Astrocyte of the hippocampus (primary cell): Measurements from ENCODE around the gene DYRK1A.
"Not testable (repeated sequence)": the region's sequence is repeated elsewhere in the genome, so short reads cannot be mapped to it uniquely, and the experiment has no call there.

Experiments
- DNase-seq: peaks from one replicate; pipeline ENCODE4 v3.0.0; 2011; ENCODE audit warnings: low read depth, low spot score

Gene DYRK1A

DNA sequence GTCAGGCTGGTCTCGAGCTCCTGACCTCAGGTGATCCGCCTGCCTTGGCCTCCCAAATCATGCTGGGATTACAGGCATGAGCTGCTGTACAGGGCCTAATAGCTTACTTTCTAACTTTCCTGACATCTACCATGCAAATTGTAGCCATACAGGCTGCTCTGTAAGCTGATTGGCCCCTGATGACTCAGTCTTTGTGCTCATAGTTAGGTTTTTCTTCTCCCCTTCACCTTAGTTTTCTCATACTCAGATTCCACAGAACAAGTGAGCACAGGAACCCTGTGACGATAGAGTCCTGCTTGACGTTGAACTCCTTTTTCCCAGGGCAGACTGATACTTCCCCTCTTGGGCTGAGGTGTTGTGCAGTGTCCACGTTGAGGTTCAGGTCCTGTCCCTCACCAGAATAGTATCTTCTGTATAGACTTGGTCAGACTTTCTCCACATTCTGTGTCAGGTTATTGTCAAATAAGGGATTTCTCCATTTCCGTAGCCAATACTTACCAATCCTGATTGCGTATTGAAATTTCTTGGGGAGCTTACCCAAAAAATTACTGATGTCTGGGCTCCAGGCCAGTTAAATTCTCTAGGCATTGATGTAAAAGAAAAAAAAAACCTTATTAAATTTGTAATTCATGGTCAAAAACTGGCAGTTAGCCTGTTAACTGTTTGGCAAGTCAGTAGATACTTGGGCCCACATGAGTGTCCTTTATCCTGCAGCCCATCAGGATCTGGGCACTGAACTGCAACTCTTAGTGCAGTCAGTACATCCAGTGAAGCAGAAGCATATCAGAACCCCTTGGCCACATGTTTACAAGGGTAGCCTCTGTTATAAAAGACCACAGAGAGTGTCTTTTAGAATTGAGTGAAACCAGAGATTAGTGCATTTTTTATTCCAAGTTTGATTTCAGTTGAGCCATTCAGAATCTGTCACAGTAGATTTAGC, 118.2 kb downstream of the DYRK1A start:
- peak; percentile 9 for DNase-seq

GRCh38 chr21:37489553-37489952, 123.0 kb downstream of the DYRK1A start:
- no peak for DNase-seq

- DNase-seq, result no peak
Measured at GRCh38 chr21:37490084-37490483, 123.5 kb downstream of the DYRK1A start.

- DNase-seq, result peak; percentile 23
Measured at GRCh38 chr21:37496972-37497371, 130.4 kb downstream of the DYRK1A start.

GRCh38 chr21:37498664-37499063, 132.1 kb downstream of the DYRK1A start:
- DNase-seq, result no peak

GRCh38 chr21:37502947-37503346, 136.4 kb downstream of the DYRK1A start:
- DNase-seq, result no peak

DNA sequence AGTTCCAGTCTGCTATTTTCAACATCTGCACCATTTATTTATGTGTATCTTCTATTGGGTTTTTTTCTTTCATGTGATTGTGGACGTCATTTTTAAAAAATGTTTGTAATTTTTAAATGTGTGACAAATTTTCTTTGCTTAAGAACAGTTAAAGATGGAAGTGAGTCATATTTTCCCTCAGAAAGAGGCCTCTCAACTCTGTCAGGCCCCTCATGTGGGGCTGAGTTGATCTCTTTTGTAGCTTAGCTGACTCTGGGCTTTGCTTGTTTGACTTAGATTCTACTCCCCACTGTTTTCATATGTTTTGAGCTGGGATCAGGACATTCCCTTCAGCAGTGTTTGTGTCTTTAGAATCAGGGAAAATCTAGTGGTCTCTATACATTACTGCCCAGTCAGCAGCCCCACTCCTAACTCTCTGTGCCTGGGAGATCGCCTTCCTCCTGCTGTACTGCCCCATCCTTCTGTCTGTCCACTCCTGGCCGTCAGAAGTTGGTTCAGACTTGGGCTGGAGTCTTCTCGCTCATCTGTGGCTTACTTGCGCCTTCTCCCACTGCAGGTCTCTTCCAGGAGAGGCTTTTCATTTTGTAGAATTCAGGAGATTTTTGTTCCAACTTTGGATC, 137.4 kb downstream of the DYRK1A start:
- DNase-seq, result no peak

GRCh38 chr21:37505963-37506362, 139.4 kb downstream of the DYRK1A start:
- DNase-seq, result no peak

DNA sequence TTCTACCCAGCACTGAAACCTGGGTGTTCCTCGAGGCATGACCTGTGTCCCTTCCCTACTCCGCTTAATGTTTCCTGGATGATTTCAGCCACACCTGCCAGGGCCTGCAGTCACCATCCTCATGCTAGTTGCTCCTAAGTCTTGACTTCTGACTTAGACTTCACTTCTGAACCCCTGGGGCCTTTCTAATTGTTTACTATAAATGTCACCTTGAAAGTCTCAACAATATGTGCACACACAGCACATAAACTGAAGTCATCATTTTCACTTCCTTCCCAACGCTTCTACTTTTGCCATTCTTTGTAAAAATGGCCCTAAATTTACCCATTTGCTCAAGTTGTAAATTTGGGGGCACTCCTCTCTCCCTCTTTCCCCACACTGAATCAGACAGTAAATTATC, 141.1 kb downstream of the DYRK1A start:
- no peak for DNase-seq

GRCh38 chr21:37508341-37508740, 141.8 kb downstream of the DYRK1A start:
- DNase-seq, result no peak

DNA sequence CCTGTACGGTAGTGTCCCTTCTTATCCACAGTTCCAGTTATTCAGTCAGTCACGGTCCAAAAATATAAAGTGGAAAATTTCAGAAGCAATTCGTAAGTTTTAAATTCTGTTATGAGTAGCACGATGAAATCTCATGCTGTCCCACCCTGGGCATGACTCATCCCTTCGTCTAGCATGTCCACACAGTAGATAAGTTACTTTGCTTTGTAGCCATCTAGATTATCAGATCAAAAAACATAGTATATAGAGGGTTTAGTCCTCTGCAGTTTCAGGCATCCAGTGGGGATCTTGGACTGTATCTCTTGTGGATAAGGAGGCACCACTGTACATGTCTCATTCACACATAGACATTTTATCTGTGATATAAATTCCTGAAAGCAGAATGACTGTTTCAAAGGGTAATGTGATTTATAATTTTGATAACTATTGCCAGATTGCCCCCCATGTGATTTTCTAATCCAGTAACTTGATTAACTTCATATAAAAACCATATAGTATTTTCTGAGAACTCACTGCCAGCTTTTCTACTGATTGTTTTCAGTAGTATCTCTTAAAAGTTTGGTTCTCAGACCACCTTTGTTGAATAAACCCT, 143.3 kb downstream of the DYRK1A start:
- DNase-seq, result no peak

- DNase-seq, result no peak
Measured at GRCh38 chr21:37511848-37512247, 145.3 kb downstream of the DYRK1A start.

DNA sequence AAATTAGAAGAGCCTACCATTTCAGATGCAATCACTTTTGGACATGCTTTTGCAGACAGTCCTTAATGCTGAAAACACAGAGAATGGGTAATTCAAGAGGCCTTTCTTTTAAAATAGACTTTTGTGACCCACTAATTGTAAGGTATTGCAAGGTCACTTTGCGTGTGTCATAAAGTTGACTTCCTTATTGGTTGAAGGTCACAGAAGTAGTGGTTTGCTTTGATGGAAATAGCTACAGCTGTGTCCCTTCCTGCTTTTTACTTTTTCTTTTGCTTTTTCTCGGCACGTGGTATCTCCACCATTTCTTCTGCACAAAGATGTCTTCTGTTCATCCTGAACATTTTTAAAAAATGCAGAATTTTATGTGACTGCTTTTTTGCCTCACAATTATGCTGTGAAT, 146.8 kb downstream of the DYRK1A start:
- DNase-seq, result no peak

- no peak for DNase-seq
Measured at GRCh38 chr21:37514038-37514667, 147.6 kb downstream of the DYRK1A start.

DNA sequence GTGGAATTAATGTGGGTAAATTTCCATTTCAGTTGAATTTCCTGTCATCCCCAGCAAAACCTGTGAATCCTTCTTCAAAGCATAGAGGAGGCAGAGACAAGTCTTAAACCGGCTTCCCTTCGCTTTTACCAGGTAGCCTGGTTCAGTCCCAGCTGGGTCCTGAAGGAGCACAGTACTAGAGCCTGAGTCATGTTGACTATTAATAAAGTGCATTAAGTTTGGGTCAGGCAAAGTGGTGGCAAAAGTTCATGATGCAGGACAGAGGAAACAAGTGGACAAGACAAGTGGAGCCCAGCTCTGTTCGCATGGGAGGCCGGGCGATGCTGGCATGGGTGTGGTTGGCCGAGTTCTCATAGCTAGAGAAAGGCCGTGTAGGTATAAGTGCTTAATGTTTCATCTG, 150.4 kb downstream of the DYRK1A start:
- no peak for DNase-seq

- no peak for DNase-seq
Measured at GRCh38 chr21:37520801-37521200, 154.2 kb downstream of the DYRK1A start.

DNA sequence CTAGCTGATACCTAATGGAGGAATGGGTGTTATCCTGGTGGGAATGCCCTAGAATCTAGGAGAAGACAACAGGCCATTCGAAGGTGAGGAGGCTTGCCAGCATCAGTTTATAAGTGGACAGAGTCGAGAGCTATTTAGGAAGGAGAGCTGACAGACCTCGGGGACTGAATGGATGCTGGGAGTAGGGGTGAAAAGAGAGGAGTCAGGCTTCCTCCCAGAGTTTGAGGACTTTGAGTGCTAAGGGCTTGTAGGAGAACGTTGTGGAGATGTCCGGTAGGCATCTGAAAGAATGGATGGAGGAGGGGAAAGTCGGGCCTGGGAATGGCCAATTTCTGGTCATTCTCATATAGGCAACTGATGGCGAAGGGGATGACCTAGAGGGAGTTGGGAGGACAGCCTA, 155.1 kb downstream of the DYRK1A start:
- DNase-seq, result no peak

GRCh38 chr21:37522641-37523295, 156.2 kb downstream of the DYRK1A start:
- no peak for DNase-seq

- DNase-seq, result not testable (repeated sequence)
Measured at GRCh38 chr21:37524944-37525343, 158.4 kb downstream of the DYRK1A start.

DNA sequence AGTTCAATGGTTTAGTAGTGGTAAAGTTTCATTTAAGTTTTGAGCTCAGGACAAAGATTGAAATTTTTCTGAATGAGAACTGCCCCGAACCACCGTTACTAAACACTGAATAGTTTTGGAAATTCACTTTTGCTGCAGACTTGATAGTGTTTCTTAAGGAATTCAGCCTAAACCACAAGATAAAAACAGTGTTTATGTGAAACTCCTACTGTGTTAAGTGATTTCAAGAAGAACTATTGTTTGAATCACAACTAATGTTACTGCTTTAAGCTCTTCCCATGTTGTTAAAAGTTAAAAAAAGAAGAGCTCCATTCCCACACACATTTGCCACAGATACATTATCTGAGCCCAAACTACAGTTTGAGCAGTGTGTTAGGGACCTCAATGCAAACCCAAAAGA, 159.2 kb downstream of the DYRK1A start:
- DNase-seq, result no peak

DNA sequence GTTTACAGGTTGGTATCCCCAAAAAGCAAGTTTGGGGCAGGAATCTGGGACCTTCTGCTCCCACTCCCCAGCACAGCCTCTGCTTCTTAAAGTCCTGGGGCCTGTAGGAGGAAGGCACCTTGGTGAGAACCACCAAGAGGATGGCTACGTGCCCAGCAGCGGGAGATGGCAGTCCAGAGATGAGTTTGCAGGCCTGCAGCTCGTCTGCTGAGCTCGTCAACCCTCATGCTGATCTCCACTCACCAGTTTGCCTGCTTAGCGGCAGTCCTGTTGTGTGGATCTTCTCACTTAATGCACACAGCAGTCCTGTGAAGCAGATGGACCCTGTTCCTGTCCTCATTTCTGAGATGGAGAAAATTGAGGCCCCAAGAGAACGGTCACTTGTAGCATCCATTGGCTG, 160.5 kb downstream of the DYRK1A start:
- no peak for DNase-seq

DNA sequence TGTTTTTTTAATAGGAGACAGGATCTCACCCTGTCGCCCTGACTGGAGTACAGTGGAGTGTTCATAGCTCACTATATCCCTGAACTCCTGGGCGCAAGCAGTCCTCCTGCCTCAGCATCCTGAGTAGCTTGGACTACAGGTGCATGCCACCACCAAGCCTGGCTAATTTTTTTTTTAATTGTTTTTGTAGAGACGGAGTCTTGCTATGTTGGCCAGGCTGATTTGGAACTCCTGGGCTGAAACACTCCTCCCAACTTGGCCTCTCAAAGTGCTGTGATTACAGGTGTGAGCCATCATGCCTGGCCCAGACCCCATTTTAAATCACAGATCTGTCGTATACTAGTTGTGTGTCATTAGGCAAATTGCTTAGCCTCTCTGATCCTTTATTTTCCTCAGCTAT, 161.1 kb downstream of the DYRK1A start:
- DNase-seq, result no peak
